B cell (primary cell): Measurements from ENCODE around the gene GATAD2A. TPM values are rescaled to one million over a fixed set of nuclear protein-coding genes. Genes with fewer than 3 reads are reported as not detected.

Source experiments
- ATAC-seq: fragments of 200-7000 bp; cut with Tn5 transposase; one replicate; pipeline ENCODE4 v1.10.0; 2021; ENCODE audit warnings: low read depth, mild to moderate bottlenecking, moderate number of reproducible peaks, moderate library complexity
- CTCF ChIA-PET: fragments of 350-600 bp; sonication (Branson Sonifier 250); formaldehyde crosslinking; loops from one replicate; lab custom pipeline; 2021; ENCODE audit warnings: antibody characterized with exemption, inconsistent platforms; lab: Charles Lee
- POLR2A ChIA-PET: fragments of 350-600 bp; sonication (Branson Sonifier 250); formaldehyde crosslinking; loops from one replicate; lab custom pipeline; 2021; ENCODE audit warnings: antibody characterized with exemption; lab: Charles Lee
- DNase-seq: peaks from one replicate; pipeline ENCODE4 v3.0.0; 2013
- H2AFZ ChIP-seq: 2 replicates; pipeline ENCODE4 v1.6.1; 2012; ENCODE audit warnings: mild to moderate bottlenecking, low read depth, low read length; ENCODE audit not compliant: insufficient read depth, poor library complexity, severe bottlenecking
- H3K27ac ChIP-seq, 2 donors: 1 replicate in 1 of 2; 2 replicates in 1 of 2; pipeline ENCODE4 v1.5.1; 2012 to 2013; ENCODE audit warnings: low read length in 2 of 2, mild to moderate bottlenecking in 2 of 2, moderate library complexity in 1 of 2
- H3K27me3 ChIP-seq, 4 experiments: fragments of 200-600 bp in 1 of 4; sonication (generic) in 1 of 4; replicated peaks in 1 of 4; 1 replicate in 2 of 4; 2 replicates in 2 of 4; pipeline versions ENCODE4 v1.6.1 to v1.7.0; 2013 to 2016; ENCODE audit warnings: low read length in 3 of 4, mild to moderate bottlenecking in 2 of 4, mixed read lengths in 1 of 4, moderate library complexity in 1 of 4; ENCODE audit not compliant: insufficient read depth in 4 of 4, control insufficient read depth in 3 of 4; ENCODE audit errors: control extremely low read depth in 1 of 4
- H3K36me3 ChIP-seq, 2 experiments: replicated peaks in 1 of 2; 1 replicate in 1 of 2; 2 replicates in 1 of 2; pipeline versions ENCODE4 v1.6.1 to v1.7.1; 2013; ENCODE audit warnings: low read length in 1 of 2; ENCODE audit not compliant: insufficient read depth in 2 of 2, control insufficient read depth in 1 of 2; ENCODE audit errors: control extremely low read depth in 1 of 2, extremely low read depth in 1 of 2
- H3K4me1 ChIP-seq, 2 donors: fragments of 200-600 bp in 1 of 2; sonication (generic) in 1 of 2; 1 replicate in 1 of 2; 2 replicates in 1 of 2; pipeline versions ENCODE4 v1.5.1 to v1.6.1; 2013 to 2017; ENCODE audit warnings: low read length in 2 of 2; ENCODE audit not compliant: control insufficient read depth in 2 of 2, insufficient read depth in 2 of 2
- H3K4me2 ChIP-seq: replicated peaks from 2 replicates; pipeline ENCODE3; 2012; ENCODE audit warnings: mild to moderate bottlenecking, low read depth, low read length; ENCODE audit not compliant: poor library complexity, severe bottlenecking
- H3K4me3 ChIP-seq, 5 experiments: fragments of 200-600 bp in 1 of 5; sonication (generic) in 1 of 5; 1 replicate in 3 of 5; 2 replicates in 2 of 5; pipeline versions ENCODE4 v1.5.1 to v1.7.0; 2011 to 2016; ENCODE audit warnings: low read length in 4 of 5, mild to moderate bottlenecking in 4 of 5, low read depth in 2 of 5, control low read depth in 1 of 5, moderate library complexity in 1 of 5; ENCODE audit not compliant: insufficient read depth in 1 of 5; ENCODE audit errors: control extremely low read depth in 1 of 5, extremely low read depth in 1 of 5
- H3K79me2 ChIP-seq: fragments of 200-600 bp; sonication (generic); one replicate; pipeline ENCODE4 v1.6.0; 2016; ENCODE audit warnings: low read length; ENCODE audit not compliant: control insufficient read depth, insufficient read depth
- H3K9ac ChIP-seq: fragments of 200-600 bp; sonication (generic); 2 replicates; pipeline ENCODE4 v1.6.1; 2017; ENCODE audit warnings: mild to moderate bottlenecking, low read length, moderate library complexity
- H3K9me3 ChIP-seq, 3 donors: one replicate each; pipeline versions ENCODE4 v1.6.1 to v1.7.1; 2013; ENCODE audit warnings: low read length in 2 of 3; ENCODE audit not compliant: control insufficient read depth in 2 of 3, insufficient read depth in 1 of 3; ENCODE audit errors: control extremely low read depth in 1 of 3
- H4K20me1 ChIP-seq: 2 replicates; pipeline ENCODE4 v1.6.0; 2012; ENCODE audit warnings: mild to moderate bottlenecking, low read length; ENCODE audit not compliant: insufficient read depth, control insufficient read depth, poor library complexity, severe bottlenecking
- H3K27ac Mint-ChIP-seq: one replicate; pipeline ENCODE4 v1.8.0; 2021; ENCODE audit warnings: mixed read lengths
- H3K27me3 Mint-ChIP-seq: one replicate; pipeline ENCODE4 v1.8.0; 2021; ENCODE audit warnings: mixed read lengths
- H3K4me1 Mint-ChIP-seq: one replicate; pipeline ENCODE4 v1.8.0; 2021; ENCODE audit warnings: mixed read lengths
- H3K4me3 Mint-ChIP-seq: one replicate; pipeline ENCODE4 v1.8.0; 2021; ENCODE audit warnings: mixed read lengths
- H3K9me3 Mint-ChIP-seq: one replicate; pipeline ENCODE4 v1.8.0; 2022; ENCODE audit warnings: mixed read lengths; ENCODE audit not compliant: insufficient read depth
- EZH2 ChIP-seq: IDR thresholded peaks from 2 replicates; pipeline ENCODE4 v1.6.1; 2012; ENCODE audit warnings: borderline replicate concordance, low read depth, mild to moderate bottlenecking, moderate library complexity, low read length; ENCODE audit not compliant: insufficient read depth, poor library complexity, severe bottlenecking
- WGBS: methylation state at CpG from one replicate; pipeline ENCODE4 v1.1.5; 2013; ENCODE audit warnings: missing lambda C conversion rate; ENCODE audit not compliant: insufficient coverage; 5-methylcytosine and 5-hydroxymethylcytosine counted together
- intact Hi-C: fragments of 100-400 bp; cut with micrococcal nuclease; formaldehyde crosslinking; loops from one replicate; pipeline ENCODE4 v1.10.0; 2022
- polyA plus RNA-seq: library from polyadenylated mRNA; depleted of rRNA; stranded (reverse); fragments of >200 nt; gene quantifications from 2 replicates; pipeline ENCODE4 v1.2.3, GENCODE V29; 2012
- total RNA-seq, 2 donors: library from RNA; stranded (reverse); fragments of 120-200 nt in 1 of 2; gene quantifications; 1 replicate in 1 of 2; 2 replicates in 1 of 2; pipeline versions ENCODE4 v1.2.3 to v1.2.4, GENCODE V29; 2013 to 2022
- TF ChIP-seq, protein P1 (sequence below): fragments of 200-600 bp; IDR thresholded peaks from one replicate; pipeline ENCODE4 v1.8.0; 2022; ENCODE audit warnings: antibody characterized with exemption, mild to moderate bottlenecking

The GATAD2A gene
- total and polyA plus RNA-seq, 2 donors (not counting 1 experiment from before 2014, with no cell fraction given) = 28.8 to 76.3 TPM

- Histone ChIP-seq H3K4me2 (peak within 1 kb of the TSS; percentile 72), H3K9ac (peak within 1 kb of the TSS; percentile 50), H3K36me3 (no peaks in the 10 kb centered on the region), H3K9me3 (peaks cover 0 to 34% (median 0%) of the 10 kb centered on the region in 3 donors), H2AFZ (peak within 1 kb of the TSS; percentile 29), H3K27ac (no peak within 1 kb of the TSS), H3K4me3 (peak within 1 kb of the TSS in 2 of 5 experiments; percentile 23 to 41), H4K20me1 (no peaks in the 10 kb centered on the region), H3K27me3 (peaks cover 0 to 54% (median 21%) of the 10 kb centered on the region in 4 experiments), H3K4me1 (peaks cover 36 to 38% of the 10 kb centered on the region in 2 donors), H3K79me2 (no peaks in the 10 kb centered on the region)
- Mint-ChIP-seq H3K27me3 (peaks cover 22% of the 10 kb centered on the region), H3K27ac (no peak within 1 kb of the TSS), H3K4me1 (peaks cover 25% of the 10 kb centered on the region), H3K4me3 (peak within 1 kb of the TSS; percentile 74), H3K9me3 (no peaks in the 10 kb centered on the region)
- peak; percentile 15 for ATAC-seq
- ChIA-PET CTCF (no interaction called here), POLR2A (interaction anchor here (0.6 kb wide), 1 partner anchor 100 kb away, joined by 5 read pairs; no protein-coding TSS in a partner anchor)
- intact Hi-C loops = no loop called here
- no peak for TF ChIP-seq EZH2
- TF ChIP-seq, protein P1, sequence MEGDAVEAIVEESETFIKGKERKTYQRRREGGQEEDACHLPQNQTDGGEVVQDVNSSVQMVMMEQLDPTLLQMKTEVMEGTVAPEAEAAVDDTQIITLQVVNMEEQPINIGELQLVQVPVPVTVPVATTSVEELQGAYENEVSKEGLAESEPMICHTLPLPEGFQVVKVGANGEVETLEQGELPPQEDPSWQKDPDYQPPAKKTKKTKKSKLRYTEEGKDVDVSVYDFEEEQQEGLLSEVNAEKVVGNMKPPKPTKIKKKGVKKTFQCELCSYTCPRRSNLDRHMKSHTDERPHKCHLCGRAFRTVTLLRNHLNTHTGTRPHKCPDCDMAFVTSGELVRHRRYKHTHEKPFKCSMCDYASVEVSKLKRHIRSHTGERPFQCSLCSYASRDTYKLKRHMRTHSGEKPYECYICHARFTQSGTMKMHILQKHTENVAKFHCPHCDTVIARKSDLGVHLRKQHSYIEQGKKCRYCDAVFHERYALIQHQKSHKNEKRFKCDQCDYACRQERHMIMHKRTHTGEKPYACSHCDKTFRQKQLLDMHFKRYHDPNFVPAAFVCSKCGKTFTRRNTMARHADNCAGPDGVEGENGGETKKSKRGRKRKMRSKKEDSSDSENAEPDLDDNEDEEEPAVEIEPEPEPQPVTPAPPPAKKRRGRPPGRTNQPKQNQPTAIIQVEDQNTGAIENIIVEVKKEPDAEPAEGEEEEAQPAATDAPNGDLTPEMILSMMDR = no peak
- peak; percentile 60 for DNase-seq
- WGBS = 9% methylated on average over 55 of the region's 56 CpGs
Measured at GRCh38 chr19:19538061-19538784, 132.7 kb downstream of the GATAD2A start, which contains the start of gene CILP2. Gene CILP2 (plus strand): TSS chr19:19538265. CDS start chr19:19538350, 85 bp downstream.

GRCh38 chr19:19538785-19539166, 133.3 kb downstream of the GATAD2A start:
- peak overlapping the region in 1 of 5 experiments; percentile 41 for H3K4me3 ChIP-seq
- peaks cover 36 to 38% of the 10 kb centered on the region in 2 donors for H3K4me1 ChIP-seq
- WGBS = 34% methylated on average over 7 of the region's 7 CpGs
- H3K4me3 Mint-ChIP-seq = peak overlapping the region; percentile 74
- peak overlapping the region; percentile 72 for H3K4me2 ChIP-seq
- intact Hi-C loops = no loop called here
- no peak overlapping the region for H3K27ac ChIP-seq
- H3K79me2 ChIP-seq = no peaks in the 10 kb centered on the region
- H3K4me1 Mint-ChIP-seq = peaks cover 25% of the 10 kb centered on the region
- H4K20me1 ChIP-seq = no peaks in the 10 kb centered on the region
- H3K9ac ChIP-seq = no peak overlapping the region
- H3K27me3 Mint-ChIP-seq = peaks cover 22% of the 10 kb centered on the region
- DNase-seq (peak; percentile 41), ATAC-seq (no peak)
- H3K27me3 ChIP-seq = peaks cover 0 to 59% (median 23%) of the 10 kb centered on the region in 4 experiments
- no peak overlapping the region for H3K27ac Mint-ChIP-seq
- POLR2A ChIA-PET = interaction anchor here (0.7 kb wide), 1 partner anchor 321 kb away, joined by 3 read pairs; no protein-coding TSS in a partner anchor
- no peaks in the 10 kb centered on the region for H3K9me3 Mint-ChIP-seq
- CTCF ChIA-PET = interaction anchor here (0.7 kb wide), 2 partner anchors 8 to 237 kb away, joined by 3 to 5 read pairs; no protein-coding TSS in a partner anchor
- peaks cover 0 to 36% (median 0%) of the 10 kb centered on the region in 3 donors for H3K9me3 ChIP-seq
- TF ChIP-seq, protein P1 = no peak
- no peak for TF ChIP-seq EZH2
- H3K36me3 ChIP-seq = no peaks in the 10 kb centered on the region
- H2AFZ ChIP-seq = peak overlapping the region; percentile 29
